ENCODE measurements around the gene LGI2. TPM values are rescaled to one million over a fixed set of nuclear protein-coding genes. Genes with fewer than 3 reads are reported as not detected.
A peak's percentile ranks its signal among the peaks of the same experiment; 100 is the strongest.

The LGI2 gene
- total RNA-seq, 2 experiments from 2014 or later: not detected

- Mint-ChIP-seq H3K9me3 (no peaks in the 10 kb centered on the region), H3K27ac (no peak overlapping the region), H3K27me3 (peaks cover 23% of the 10 kb centered on the region), H3K4me1 (ENCODE audit: low read depth) (peaks cover 9% of the 10 kb centered on the region), H3K4me3 (no peak overlapping the region), H3K36me3 (ENCODE audit: low read depth) (no peaks in the 10 kb centered on the region)
- peak; percentile 69 for ATAC-seq
- ChIA-PET CTCF (interaction anchor here (0.6 to 2.6 kb wide), 38 partner anchors 10 to 490 kb away, joined by 3 to 30 read pairs (median 4); partner anchors contain the start of genes PI4K2B and SEPSECS), POLR2A (interaction anchor here (1.0 kb wide), 1 partner anchor 388 kb away, joined by 4 read pairs; no protein-coding TSS in a partner anchor)
- intact Hi-C loops (cut with micrococcal nuclease): loop anchor here (10.0 kb wide), 1 partner anchor 395 kb away; the partner anchor contains the start of gene ANAPC4
- DNase-seq: peak; percentile 61
- peak; percentile 85 for TF ChIP-seq CTCF (IDR thresholded peaks at IDR 0.05)
Measured at GRCh38 chr4:24980064-24980690, 50.6 kb downstream of the LGI2 start.

- Mint-ChIP-seq H3K4me3 (no peak overlapping the region), H3K27me3 (peaks cover 24% of the 10 kb centered on the region), H3K36me3 (ENCODE audit: low read depth) (no peaks in the 10 kb centered on the region), H3K27ac (no peak overlapping the region), H3K9me3 (no peaks in the 10 kb centered on the region), H3K4me1 (ENCODE audit: low read depth) (peaks cover 9% of the 10 kb centered on the region)
- intact Hi-C loops (cut with micrococcal nuclease): no loop called here
- DNase-seq (no peak), ATAC-seq (no peak)
- no peak for TF ChIP-seq CTCF (IDR thresholded peaks at IDR 0.05)
- CTCF ChIA-PET: interaction anchor here (0.7 to 2.6 kb wide), 30 partner anchors 11 to 489 kb away, joined by 3 to 30 read pairs (median 5); partner anchors contain the start of genes PI4K2B and SEPSECS
- POLR2A ChIA-PET: interaction anchor here (1.0 kb wide), 1 partner anchor 389 kb away, joined by 4 read pairs; no protein-coding TSS in a partner anchor
Measured at GRCh38 chr4:24979554-24979953, 51.2 kb downstream of the LGI2 start.

- ChIA-PET CTCF (interaction anchor here (0.8 to 1.1 kb wide), 2 partner anchors 11 to 166 kb away, joined by 3 read pairs; no protein-coding TSS in a partner anchor), POLR2A (no interaction called here)
- DNase-seq: no peak
- Mint-ChIP-seq H3K27ac (no peak overlapping the region), H3K36me3 (ENCODE audit: low read depth) (no peaks in the 10 kb centered on the region), H3K4me3 (no peak overlapping the region), H3K27me3 (peaks cover 26% of the 10 kb centered on the region), H3K4me1 (ENCODE audit: low read depth) (peaks cover 9% of the 10 kb centered on the region), H3K9me3 (no peaks in the 10 kb centered on the region)
- no peak for ATAC-seq
- TF ChIP-seq CTCF (IDR thresholded peaks at IDR 0.05): no peak
- intact Hi-C loops (cut with micrococcal nuclease): no loop called here
Measured at GRCh38 chr4:24978291-24979075, 52.3 kb downstream of the LGI2 start.

- Mint-ChIP-seq H3K9me3 (no peaks in the 10 kb centered on the region), H3K4me1 (ENCODE audit: low read depth) (peaks cover 9% of the 10 kb centered on the region), H3K36me3 (ENCODE audit: low read depth) (no peaks in the 10 kb centered on the region), H3K27ac (no peak overlapping the region), H3K4me3 (no peak overlapping the region), H3K27me3 (peaks cover 24% of the 10 kb centered on the region)
- DNase-seq: no peak
- ChIA-PET CTCF (interaction anchor here (2.1 kb wide), 1 partner anchor 169 kb away, joined by 4 read pairs; no protein-coding TSS in a partner anchor), POLR2A (interaction anchor here (0.6 kb wide), 1 partner anchor 202 kb away, joined by 6 read pairs; no protein-coding TSS in a partner anchor)
- intact Hi-C loops (cut with micrococcal nuclease): no loop called here
- no peak for ATAC-seq
- no peak for TF ChIP-seq CTCF (IDR thresholded peaks at IDR 0.05)
Measured at GRCh38 chr4:24975510-24975909, 55.2 kb downstream of the LGI2 start.
